Ureter (tissue), 1 donor: ENCODE data around the gene HRAS. TPM values are rescaled to one million over a fixed set of nuclear protein-coding genes. Genes with fewer than 3 reads are reported as not detected.
A peak's percentile ranks its signal among the peaks of the same experiment; 100 is the strongest.

ENCODE experiments used
- DNase-seq: peaks from one replicate; pipeline ENCODE4 v3.0.0-alpha.2; 2020; ENCODE audit warnings: low spot score
- total RNA-seq: library from RNA; stranded (reverse); gene quantifications from one replicate; pipeline ENCODE4 v1.2.4, GENCODE V29; 2023
- donor health status: DM: yes; HTN: yes; CAD: no.

Gene HRAS
- total RNA-seq, 1 donor from 2014 or later, result 85.3 TPM

GRCh38 chr11:507727-508515 is 27.5 kb downstream of the HRAS start:
- peak; percentile 43 for DNase-seq

- DNase-seq, result peak; percentile 99
Observed at GRCh38 chr11:506995-507726, 28.2 kb downstream of the HRAS start, which contains the start of gene RNH1. TSS of gene RNH1 (minus strand) at chr11:507242. CDS start at chr11:502162, 5,080 bp downstream.

GRCh38 chr11:506238-506994 is 29.0 kb downstream of the HRAS start:
- DNase-seq, result peak; percentile 98

- no peak for DNase-seq
Observed at GRCh38 chr11:504994-505344, 30.4 kb downstream of the HRAS start.

GRCh38 chr11:504053-504993 is 31.1 kb downstream of the HRAS start:
- DNase-seq, result peak; percentile 53

GRCh38 chr11:503179-503981 is 32.0 kb downstream of the HRAS start:
- DNase-seq, result no peak

GRCh38 chr11:502288-503178 is 32.8 kb downstream of the HRAS start:
- peak; percentile 44 for DNase-seq

GRCh38 chr11:501683-502287 is 33.6 kb downstream of the HRAS start:
- DNase-seq, result no peak

GRCh38 chr11:501001-501682 is 34.2 kb downstream of the HRAS start:
- DNase-seq, result no peak

- DNase-seq, result no peak
Observed at GRCh38 chr11:499201-500076, 35.9 kb downstream of the HRAS start.

GRCh38 chr11:498297-499181 is 36.8 kb downstream of the HRAS start:
- DNase-seq, result no peak

GRCh38 chr11:497565-498296 is 37.6 kb downstream of the HRAS start:
- no peak for DNase-seq

- DNase-seq, result no peak
Observed at GRCh38 chr11:496834-497564, 38.4 kb downstream of the HRAS start.

GRCh38 chr11:495537-495931 is 39.8 kb downstream of the HRAS start:
- DNase-seq, result no peak
